ENCODE measurements around the gene WDR1. TPM values are rescaled to one million over a fixed set of nuclear protein-coding genes. Genes with fewer than 3 reads are reported as not detected.

WDR1 gene
- polyA plus RNA-seq, 2 of the 4 experiments (the other 2 are of a cell fraction): 251 to 326 TPM

DNA sequence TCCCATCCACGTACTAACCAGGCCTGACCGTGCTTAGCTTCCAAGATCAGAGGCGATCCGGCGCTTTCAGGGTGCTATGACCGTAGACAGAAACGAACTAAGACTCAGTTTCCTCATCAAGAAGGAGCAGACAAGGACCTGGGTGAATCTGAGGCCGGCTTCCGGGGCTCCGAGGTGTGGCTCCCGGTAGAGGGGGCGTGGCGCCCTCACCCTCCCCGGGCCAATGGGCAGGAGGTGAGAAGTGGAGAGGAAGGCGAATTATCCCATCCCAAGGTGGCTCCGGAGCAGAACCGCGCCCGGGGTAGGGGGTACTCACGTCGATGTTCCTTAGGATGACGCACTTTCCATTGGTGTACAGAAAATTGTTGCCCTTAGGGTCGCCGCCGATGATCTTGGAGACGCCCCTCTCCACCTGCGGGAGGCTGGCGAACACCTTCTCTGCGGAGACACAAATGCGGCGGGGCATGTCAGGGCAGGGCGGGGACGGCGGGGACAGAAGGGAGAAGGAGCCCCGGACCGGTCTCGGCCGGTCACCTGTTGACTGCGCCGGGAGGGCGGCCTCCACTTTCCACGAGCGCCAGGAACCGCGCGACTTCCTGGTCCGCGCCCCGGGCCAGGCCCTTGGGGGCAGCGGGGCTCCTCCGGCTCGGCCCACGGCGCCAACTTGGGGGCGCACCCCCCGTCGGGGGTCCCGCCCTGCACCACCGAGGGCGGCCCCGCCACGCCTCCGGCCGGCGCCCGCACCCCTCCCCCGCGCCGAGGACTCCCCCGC is 616 bp downstream of the WDR1 start:
- 5% methylated on average over 16 of the region's 70 CpGs for WGBS (ENCODE audit: missing lambda C conversion rate)
- Histone ChIP-seq H3K4me3 (peak overlapping the region; percentile 60), H3K4me2 (peak overlapping the region; percentile 98), H3K27ac (peak overlapping the region; percentile 92 to 100), H3K9me3 (no peaks in the 10 kb centered on the region), H3K4me1 (peaks cover 20% of the 10 kb centered on the region)
- FAIRE-seq (no peak), ATAC-seq (peak; percentile 73 to 76), DNase-seq (ENCODE audit: low read depth in 1 of 2, low spot score in 1 of 2) (peak; percentile 52 to 62)
- CTCF ChIA-PET: no interaction called here
- POLR2A ChIA-PET: interaction anchor here (0.8 to 2.0 kb wide), 8 partner anchors 9 to 109 kb away, joined by 3 to 29 read pairs (median 4); no protein-coding TSS in a partner anchor
- TF ChIP-seq ZC3H11A (IDR thresholded peaks at IDR 0.05): no peak
- TF ChIP-seq ELK1 (IDR thresholded peaks at IDR 0.05; ENCODE audit: low read depth, low read length): no peak
- no peak for TF ChIP-seq KDM1A (IDR thresholded peaks at IDR 0.05; ENCODE audit: low read depth)
- no peak for TF ChIP-seq GATA3 (IDR thresholded peaks at IDR 0.05; ENCODE audit: borderline replicate concordance)
- no peak for TF ChIP-seq RNF2 (IDR thresholded peaks at IDR 0.05; ENCODE audit: borderline replicate concordance, low read depth)
- TF ChIP-seq HDAC2 (IDR thresholded peaks at IDR 0.05): no peak
- TF ChIP-seq BHLHE40 (IDR thresholded peaks at IDR 0.05; ENCODE audit: low read depth, low read length): no peak

DNA sequence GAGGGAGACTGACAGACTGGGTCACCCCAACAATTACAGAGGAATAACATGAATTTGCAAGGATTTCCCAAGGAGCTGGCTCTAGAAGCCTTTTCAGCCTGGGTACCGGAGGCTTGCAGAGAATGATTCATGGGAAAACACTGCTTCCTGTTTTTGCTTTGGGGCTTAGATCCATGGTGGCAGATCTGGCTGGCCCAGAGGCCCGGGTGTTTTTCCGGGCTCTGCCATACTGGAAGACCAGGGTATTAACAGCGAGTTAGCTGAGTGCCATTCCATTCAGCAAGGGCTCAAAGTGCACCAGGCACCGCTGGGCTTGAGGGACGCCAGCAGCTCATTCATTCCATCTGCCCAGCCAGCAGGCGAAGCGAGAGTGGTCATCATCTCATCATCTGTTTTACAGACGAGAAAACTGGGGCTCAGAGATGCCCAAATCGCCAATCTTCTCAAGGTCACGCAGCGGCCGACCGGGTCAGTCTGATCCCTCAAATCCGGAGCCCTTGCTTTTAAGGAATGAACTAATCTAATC is 1.3 kb downstream of the WDR1 start:
- peak overlapping the region; percentile 98 for H3K4me2 ChIP-seq
- WGBS (ENCODE audit: missing lambda C conversion rate): 27% methylated on average over 15 of the region's 15 CpGs
- CTCF ChIA-PET: no interaction called here
- peak overlapping the region; percentile 92 to 100 for H3K27ac ChIP-seq
- FAIRE-seq (no peak), DNase-seq (ENCODE audit: low read depth in 1 of 2, low spot score in 1 of 2) (no peak), ATAC-seq (no peak)
- POLR2A ChIA-PET: interaction anchor here (1.2 kb wide), 1 partner anchor 9 kb away, joined by 4 read pairs; no protein-coding TSS in a partner anchor
- H3K9me3 ChIP-seq: no peaks in the 10 kb centered on the region
- H3K4me1 ChIP-seq: peaks cover 20% of the 10 kb centered on the region
- TF ChIP-seq POLR2AphosphoS2 (conservative IDR thresholded peaks at IDR 0.05; ENCODE audit: low read length) (no peak), CHD2 (IDR thresholded peaks at IDR 0.05; ENCODE audit: low read length, partially characterized antibody) (no peak), HOXB5 (CRISPR knock-in tag; IDR thresholded peaks at IDR 0.05) (no peak)
- peak overlapping the region; percentile 60 for H3K4me3 ChIP-seq

GRCh38 chr4:10114607-10115006 is 2.0 kb downstream of the WDR1 start:
- Histone ChIP-seq H3K27ac (peak overlapping the region; percentile 92 to 100; a peak in 5 of 6 replicates), H3K4me2 (peak overlapping the region; percentile 98)
- POLR2A ChIA-PET: no interaction called here
- TF ChIP-seq FOSL2 (IDR thresholded peaks at IDR 0.05) (no peak), FOSL2 (CRISPR knock-in tag; IDR thresholded peaks at IDR 0.05) (no peak), EHMT2 (IDR thresholded peaks at IDR 0.05; ENCODE audit: low read depth) (no peak), CHD4 (IDR thresholded peaks at IDR 0.05; ENCODE audit: borderline replicate concordance) (no peak), POLR2AphosphoS2 (conservative IDR thresholded peaks at IDR 0.05; ENCODE audit: low read length) (no peak), ZFP36 (IDR thresholded peaks at IDR 0.05; ENCODE audit: borderline replicate concordance, partially characterized antibody) (no peak), CHD2 (IDR thresholded peaks at IDR 0.05; ENCODE audit: low read length, partially characterized antibody) (no peak), SREBF2 (IDR thresholded peaks at IDR 0.05) (no peak), HOXB5 (CRISPR knock-in tag; IDR thresholded peaks at IDR 0.05) (no peak), RFX5 (IDR thresholded peaks at IDR 0.05) (no peak), MYC (IDR thresholded peaks at IDR 0.05; ENCODE audit: borderline replicate concordance, low read length) (no peak), REST (IDR thresholded peaks at IDR 0.05) (no peak), JUNB (IDR thresholded peaks at IDR 0.05) (no peak), ZSCAN20 (CRISPR knock-in tag; IDR thresholded peaks at IDR 0.05) (no peak), FOXS1 (CRISPR knock-in tag; IDR thresholded peaks at IDR 0.05) (no peak), PHF8 (IDR thresholded peaks at IDR 0.05; ENCODE audit: borderline replicate concordance, low read depth) (no peak), HOXA7 (CRISPR knock-in tag; IDR thresholded peaks at IDR 0.05) (no peak), USF2 (IDR thresholded peaks at IDR 0.05) (no peak), ESRRA (IDR thresholded peaks at IDR 0.05; ENCODE audit: borderline replicate concordance, low read length) (no peak)
- TF ChIP-seq, protein P1, sequence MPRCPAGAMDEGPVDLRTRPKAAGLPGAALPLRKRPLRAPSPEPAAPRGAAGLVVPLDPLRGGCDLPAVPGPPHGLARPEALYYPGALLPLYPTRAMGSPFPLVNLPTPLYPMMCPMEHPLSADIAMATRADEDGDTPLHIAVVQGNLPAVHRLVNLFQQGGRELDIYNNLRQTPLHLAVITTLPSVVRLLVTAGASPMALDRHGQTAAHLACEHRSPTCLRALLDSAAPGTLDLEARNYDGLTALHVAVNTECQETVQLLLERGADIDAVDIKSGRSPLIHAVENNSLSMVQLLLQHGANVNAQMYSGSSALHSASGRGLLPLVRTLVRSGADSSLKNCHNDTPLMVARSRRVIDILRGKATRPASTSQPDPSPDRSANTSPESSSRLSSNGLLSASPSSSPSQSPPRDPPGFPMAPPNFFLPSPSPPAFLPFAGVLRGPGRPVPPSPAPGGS (IDR thresholded peaks at IDR 0.05): no peak

More at GRCh38 chr4:10114607-10115006, 2.0 kb downstream of the WDR1 start:
- ATAC-seq: no peak
- Histone ChIP-seq H3K4me1 (peaks cover 20% of the 10 kb centered on the region), H3K4me3 (peak overlapping the region; percentile 60; the same call in 2 of the 3 replicates), H3K9me3 (no peaks in the 10 kb centered on the region)
- FAIRE-seq: no peak
- WGBS (ENCODE audit: missing lambda C conversion rate): 95% methylated on average over 6 of the region's 7 CpGs
- CTCF ChIA-PET: no interaction called here
- no peak for DNase-seq (ENCODE audit: low read depth in 1 of 2, low spot score in 1 of 2)
